Retinal pigment epithelial cell (primary cell): ENCODE measurements around the gene FBXL7.

Experiments used
- DNase-seq: peaks from one replicate; pipeline ENCODE4 v3.0.0-alpha.2; 2010; ENCODE audit warnings: low read depth
- H3K4me3 ChIP-seq: 2 replicates; pipeline ENCODE4 v1.5.1; 2011; ENCODE audit warnings: mild to moderate bottlenecking, low read length, control low read depth, moderate library complexity
- TF ChIP-seq, protein P1 (sequence below): conservative IDR thresholded peaks from 2 replicates; pipeline ENCODE4 v1.5.1; 2011; ENCODE audit warnings: low read depth, low read length, control low read depth, inconsistent platforms

The FBXL7 gene

DNA sequence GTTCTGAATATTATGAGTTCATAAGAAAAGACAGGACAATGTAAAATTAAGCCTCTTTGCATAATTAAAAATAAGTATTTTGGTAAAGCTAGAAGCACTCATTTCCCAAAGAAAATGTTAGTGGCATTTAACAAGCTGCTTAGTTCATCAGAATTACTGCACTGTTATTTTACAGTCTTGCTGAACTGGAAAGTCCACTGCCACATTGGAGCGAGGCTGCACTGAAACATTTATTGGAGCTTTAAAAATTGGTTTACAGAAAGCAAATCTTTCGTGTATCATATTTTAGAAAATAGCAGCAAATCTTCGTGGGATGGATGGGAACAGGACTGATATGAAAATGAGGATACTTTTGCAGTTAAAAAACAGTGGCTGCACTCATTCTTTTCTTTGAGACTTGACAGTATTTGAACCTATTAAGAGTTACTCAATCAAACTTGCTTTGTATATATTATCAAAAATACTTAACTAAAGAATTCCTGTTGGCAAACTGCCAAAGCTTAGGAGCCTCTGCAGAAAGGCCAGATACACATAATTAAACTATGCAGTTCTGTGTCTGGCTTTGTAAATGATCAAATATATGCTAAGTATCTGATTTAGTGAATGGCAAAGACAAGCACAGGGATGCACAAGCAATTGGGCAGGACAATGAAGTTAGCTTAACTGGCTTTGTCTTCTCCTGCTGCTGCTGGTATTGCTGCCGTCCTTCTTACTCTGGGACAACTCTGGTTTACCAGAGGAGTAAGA, 16.5 kb upstream of the FBXL7 start:
- no peak overlapping the region for H3K4me3 ChIP-seq
- TF ChIP-seq, protein P1, sequence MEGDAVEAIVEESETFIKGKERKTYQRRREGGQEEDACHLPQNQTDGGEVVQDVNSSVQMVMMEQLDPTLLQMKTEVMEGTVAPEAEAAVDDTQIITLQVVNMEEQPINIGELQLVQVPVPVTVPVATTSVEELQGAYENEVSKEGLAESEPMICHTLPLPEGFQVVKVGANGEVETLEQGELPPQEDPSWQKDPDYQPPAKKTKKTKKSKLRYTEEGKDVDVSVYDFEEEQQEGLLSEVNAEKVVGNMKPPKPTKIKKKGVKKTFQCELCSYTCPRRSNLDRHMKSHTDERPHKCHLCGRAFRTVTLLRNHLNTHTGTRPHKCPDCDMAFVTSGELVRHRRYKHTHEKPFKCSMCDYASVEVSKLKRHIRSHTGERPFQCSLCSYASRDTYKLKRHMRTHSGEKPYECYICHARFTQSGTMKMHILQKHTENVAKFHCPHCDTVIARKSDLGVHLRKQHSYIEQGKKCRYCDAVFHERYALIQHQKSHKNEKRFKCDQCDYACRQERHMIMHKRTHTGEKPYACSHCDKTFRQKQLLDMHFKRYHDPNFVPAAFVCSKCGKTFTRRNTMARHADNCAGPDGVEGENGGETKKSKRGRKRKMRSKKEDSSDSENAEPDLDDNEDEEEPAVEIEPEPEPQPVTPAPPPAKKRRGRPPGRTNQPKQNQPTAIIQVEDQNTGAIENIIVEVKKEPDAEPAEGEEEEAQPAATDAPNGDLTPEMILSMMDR, result no peak
- no peak for DNase-seq

DNA sequence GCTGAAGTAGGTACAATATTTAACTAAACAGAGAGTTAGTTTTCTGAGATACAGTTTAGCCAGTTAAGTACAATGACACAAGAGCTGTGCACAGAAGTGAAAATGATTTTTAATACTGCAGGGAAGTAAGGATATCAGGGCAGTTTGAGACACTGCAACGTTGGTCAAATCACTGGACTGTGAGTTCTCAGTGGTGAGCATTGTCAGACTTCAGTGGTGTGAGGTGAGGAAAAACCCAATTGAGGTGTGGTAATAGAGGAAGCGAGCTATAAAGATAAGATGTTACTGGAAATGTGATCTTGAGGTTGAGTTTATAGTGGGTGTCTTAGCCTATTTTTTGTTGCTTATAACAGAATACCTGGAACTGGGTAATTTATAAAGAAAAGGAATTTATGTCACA, 12.8 kb upstream of the FBXL7 start:
- TF ChIP-seq, protein P1, result no peak

GRCh38 chr5:15489571-15490235, 10.3 kb upstream of the FBXL7 start:
- TF ChIP-seq, protein P1, result no peak
- DNase-seq, result no peak
- H3K4me3 ChIP-seq, result no peak overlapping the region

More for the DNA sequence above, 12.8 kb upstream of the FBXL7 start:
- no peak for DNase-seq
- no peak overlapping the region for H3K4me3 ChIP-seq

- DNase-seq, result no peak
- H3K4me3 ChIP-seq, result no peak overlapping the region
- TF ChIP-seq, protein P1, result no peak
Measured at GRCh38 chr5:15492545-15492944, 7.4 kb upstream of the FBXL7 start.

GRCh38 chr5:15493501-15493900, 6.5 kb upstream of the FBXL7 start:
- H3K4me3 ChIP-seq, result no peak overlapping the region
- TF ChIP-seq, protein P1, result no peak
- no peak for DNase-seq

GRCh38 chr5:15495026-15495425, 5.0 kb upstream of the FBXL7 start:
- no peak for DNase-seq
- TF ChIP-seq, protein P1, result no peak
- no peak overlapping the region for H3K4me3 ChIP-seq

DNA sequence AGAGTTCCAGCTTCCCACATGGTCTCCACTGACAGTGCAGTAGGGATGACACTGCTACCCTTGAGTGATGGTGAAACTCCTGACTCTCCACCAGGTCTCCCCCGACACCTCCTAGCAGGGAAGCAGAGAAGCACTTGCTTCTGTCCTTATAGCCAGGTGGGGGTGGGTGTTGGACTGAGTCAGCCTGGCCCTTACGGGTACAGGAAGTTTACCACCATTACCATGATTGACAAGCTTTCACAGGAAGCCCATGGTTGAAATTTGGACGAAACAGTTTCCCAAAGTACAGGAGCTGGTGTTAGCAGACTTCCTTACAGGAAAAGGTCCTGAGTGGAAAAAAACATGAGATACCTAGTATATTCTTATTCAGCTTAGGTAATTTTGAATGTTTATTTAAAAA, 3.1 kb upstream of the FBXL7 start:
- DNase-seq, result no peak

More for the DNA sequence above, 3.1 kb upstream of the FBXL7 start:
- no peak overlapping the region for H3K4me3 ChIP-seq
- TF ChIP-seq, protein P1, result no peak
